Adrenal gland (tissue), 12 donors: ENCODE measurements around the gene MLXIPL. TPM values are rescaled to one million over a fixed set of nuclear protein-coding genes. Genes with fewer than 3 reads are reported as not detected.
"Not testable (repeated sequence)": the region's sequence is repeated elsewhere in the genome, so short reads cannot be mapped to it uniquely, and the experiment has no call there.

Source experiments
- DNase-seq, 7 donors: peaks; one replicate each; pipeline ENCODE4 v3.0.0-alpha.2; 2019 to 2020
- H3K27ac ChIP-seq, 5 donors: fragments of 200-600 bp; sonication (generic) in 4 of 5; 1 replicate in 3 of 5; 2 replicates in 2 of 5; pipeline versions ENCODE4 v1.5.1 to v1.8.0; 2016 to 2020; ENCODE audit warnings: mild to moderate bottlenecking in 1 of 5
- H3K27me3 ChIP-seq: fragments of 200-600 bp; 2 replicates; pipeline ENCODE4 v1.8.0; 2021
- H3K36me3 ChIP-seq, 2 donors: fragments of 200-600 bp; replicated peaks in 1 of 2; 1 replicate in 1 of 2; 2 replicates in 1 of 2; pipeline versions ENCODE4 v1.5.1 to v1.8.0; 2018 to 2022
- H3K4me1 ChIP-seq, 2 donors: fragments of 200-600 bp; replicated peaks in 1 of 2; 1 replicate in 1 of 2; 2 replicates in 1 of 2; pipeline versions ENCODE4 v1.5.1 to v1.8.0; 2018 to 2021
- H3K4me3 ChIP-seq, 4 donors: fragments of 200-600 bp; sonication (generic) in 3 of 4; one replicate each; pipeline ENCODE4 v1.5.1; 2016 to 2018
- H3K9me3 ChIP-seq, 3 donors: fragments of 200-600 bp; sonication (generic) in 1 of 3; replicated peaks in 1 of 3; 1 replicate in 2 of 3; 2 replicates in 1 of 3; pipeline versions ENCODE4 v1.5.1 to v1.8.0; 2016 to 2021
- CTCF ChIP-seq, 6 experiments: fragments of 450-650 bp in 4 of 6; fragments of 200-600 bp in 2 of 6; sonication (generic) in 1 of 6; IDR thresholded peaks; 1 replicate in 5 of 6; 2 replicates in 1 of 6; pipeline versions ENCODE4 v1.5.1 to v1.8.0; 2016 to 2021; ENCODE audit warnings: antibody characterized with exemption in 6 of 6, mild to moderate bottlenecking in 2 of 6, moderate library complexity in 1 of 6
- POLR2A ChIP-seq, 2 donors: fragments of 450-650 bp; IDR thresholded peaks; one replicate each; pipeline ENCODE4 v1.6.1; 2017; ENCODE audit warnings: antibody characterized with exemption in 2 of 2, mild to moderate bottlenecking in 2 of 2, moderate library complexity in 1 of 2
- WGBS, 4 donors: extraction: QIAGEN DNeasy Blood & Tissue Kit in 2 of 4; methylation state at CpG; one replicate each; pipeline versions ENCODE4 v1.1.5 to v1.1.7; 2013 to 2017; 5-methylcytosine and 5-hydroxymethylcytosine counted together
- intact Hi-C, 2 donors: fragments of 100-400 bp; cut with DNase I; formaldehyde crosslinking; loops; one replicate each; pipeline versions ENCODE4 v1.14.1 to v1.15.0; 2022 to 2023
- polyA plus RNA-seq, 3 donors: library from polyadenylated mRNA; stranded (reverse); fragments of 200-250 nt in 2 of 3; fragments of 350-450 nt in 1 of 3; fragmentation: Illumina TruSeq in 1 of 3; extraction: RNeasy Lipid Tissue Mini Kit (QIAGEN cat#74804) in 1 of 3; gene quantifications; one replicate each; pipeline ENCODE4 v1.2.3, GENCODE V29; 2013 to 2014
- total RNA-seq, 9 donors: library from RNA; depleted of rRNA in 4 of 9; stranded (reverse); fragments of >200 nt in 4 of 9; fragments of 120-200 nt in 1 of 9; fragmentation: NEBNext Ultra II Directional in 1 of 9; extraction: Animal tissue kit (Norgen Biotek cat#: 25700) in 1 of 9; gene quantifications; one replicate each; pipeline versions ENCODE4 v1.1.0 to v1.2.4, GENCODE V29; 2013 to 2023
- donor health status: healthy with polysubstance abuse.
- donor health status: Bipolar disorder and iron deficiency.
- donor health status: DM: yes; HTN: yes; CAD: no.
- donor health status: DM: no; HTN: no; CAD: no.
- donor health status: DM: no; HTN: no; CAD: no.
- donor health status: DM: yes; HTN: yes; CAD: no.

Gene MLXIPL
- total and polyA plus RNA-seq, 12 donors, result under 0.01 to 586 (median 62.7) TPM

- TF ChIP-seq POLR2A (IDR thresholded peaks at IDR 0.05), result no peak
- no peak for TF ChIP-seq CTCF (IDR thresholded peaks at IDR 0.05)
- H3K9me3 ChIP-seq, result no peaks in the 10 kb centered on the region
- peaks cover 0 to 14% of the 10 kb centered on the region in 2 donors for H3K4me1 ChIP-seq
- intact Hi-C loops, result no loop called here
- H3K4me3 ChIP-seq, result no peak overlapping the region
- no peaks in the 10 kb centered on the region for H3K27me3 ChIP-seq
- WGBS, 4 donors, result 79 to 89% (median 83%) methylated on average over 8 to 11 of the region's 11 CpGs
- no peak overlapping the region for H3K27ac ChIP-seq
- DNase-seq, result no peak
- no peaks in the 10 kb centered on the region for H3K36me3 ChIP-seq
Measured at GRCh38 chr7:73611017-73611555, 13.2 kb downstream of the MLXIPL start.

- 78 to 83% (median 80%) methylated on average over 4 of the region's 4 CpGs for WGBS, 4 donors
- H3K4me3 ChIP-seq, result no peak overlapping the region
- DNase-seq, result no peak
Measured at GRCh38 chr7:73610105-73610504, 14.2 kb downstream of the MLXIPL start.

GRCh38 chr7:73607692-73607983 lies 16.7 kb downstream of the MLXIPL start:
- H3K4me3 ChIP-seq, H3K36me3 ChIP-seq, H3K27me3 ChIP-seq, H3K27ac ChIP-seq, DNase-seq, H3K9me3 ChIP-seq, H3K4me1 ChIP-seq: not testable (repeated sequence)
- WGBS, 4 donors, result 59 to 71% (median 65%) methylated on average over 4 to 5 of the region's 5 CpGs
- intact Hi-C loops, result loop anchor here (2.0 to 10.0 kb wide), 4 partner anchors 60 to 247 kb away; partner anchors contain the start of gene VPS37D (in 2 of the 2)

More at GRCh38 chr7:73610105-73610504, 14.2 kb downstream of the MLXIPL start:
- Histone ChIP-seq H3K36me3 (no peaks in the 10 kb centered on the region), H3K27me3 (no peaks in the 10 kb centered on the region), H3K9me3 (no peaks in the 10 kb centered on the region), H3K4me1 (peaks cover 0 to 14% of the 10 kb centered on the region in 2 donors), H3K27ac (no peak overlapping the region)
- intact Hi-C loops, result no loop called here
- TF ChIP-seq CTCF (IDR thresholded peaks at IDR 0.05), result no peak

- Histone ChIP-seq H3K9me3 (no peaks in the 10 kb centered on the region), H3K27ac (no peak overlapping the region), H3K36me3 (no peaks in the 10 kb centered on the region), H3K27me3 (no peaks in the 10 kb centered on the region), H3K4me1 (peaks cover 0 to 6% of the 10 kb centered on the region in 2 donors), H3K4me3 (no peak overlapping the region)
- 15 to 30% (median 25%) methylated on average over 4 to 36 of the region's 36 CpGs for WGBS, 4 donors
- peak in 3 of 7 donors; percentile 50 to 65 (median 62) for DNase-seq
- intact Hi-C loops, result loop anchor here (2.0 to 10.0 kb wide), 4 partner anchors 60 to 248 kb away; partner anchors contain the start of gene VPS37D (in 2 of the 2)
- TF ChIP-seq CTCF (IDR thresholded peaks at IDR 0.05) (peak; percentile 76 to 97 (median 90)), POLR2A (IDR thresholded peaks at IDR 0.05) (no peak)
Measured at GRCh38 chr7:73606801-73607691, 17.3 kb downstream of the MLXIPL start.
